GM12878 (cell line): ENCODE results near the gene MTX1. TPM values are rescaled to one million over a fixed set of nuclear protein-coding genes. Genes with fewer than 3 reads are reported as not detected.

Source experiments
- ATAC-seq: fragments of 200-7000 bp; cut with Tn5 transposase; 3 replicates; pipeline ENCODE4 v1.9.1; 2020; ENCODE audit warnings: mild to moderate bottlenecking, moderate library complexity
- BruUV-seq: library from RNA; stranded (reverse); fragments of 400-500 nt; replicated peaks from 2 replicates; lab custom pipeline; 2021; lab: Mats Ljungman, UMichigan
- CTCF ChIA-PET: fragments of 300-600 bp; sonication (Branson Sonifier 250); formaldehyde crosslinking; extraction: SDS; loops from one replicate; lab custom pipeline; 2021; ENCODE audit warnings: inconsistent platforms; lab: Yijun Ruan, JAX
- POLR2A ChIA-PET: fragments of 350-600 bp; formaldehyde crosslinking; extraction: SDS; loops from one replicate; lab custom pipeline; 2021; ENCODE audit warnings: inconsistent platforms; lab: Charles Lee
- RAD21 ChIA-PET: fragments of 300-600 bp; sonication (Branson Sonifier 250); formaldehyde crosslinking; loops from one replicate; lab custom pipeline; 2023; ENCODE audit warnings: antibody characterized with exemption; ENCODE audit not compliant: unreplicated experiment; lab: Charles Lee
- SMC1A ChIA-PET: fragments of 300-600 bp; sonication (Branson Sonifier 250); formaldehyde crosslinking; loops from one replicate; lab custom pipeline; 2023; ENCODE audit not compliant: unreplicated experiment, uncharacterized antibody; lab: Charles Lee
- DNase-seq: peaks from one replicate; pipeline ENCODE4 v3.0.0-alpha.2; 2011; ENCODE audit warnings: low read depth, low spot score
- FAIRE-seq: peaks from 3 replicates; lab custom pipeline; 2011; peaks lifted over from hg19 to GRCh38; lab: Jason Lieb, UNC
- H2AFZ ChIP-seq: 2 replicates; pipeline ENCODE4 v1.6.0; 2011; ENCODE audit warnings: low read depth, low read length, control low read depth; ENCODE audit not compliant: control insufficient read depth
- H3K27ac ChIP-seq: 2 replicates; pipeline ENCODE4 v1.5.1; 2011; ENCODE audit warnings: control low read depth; ENCODE audit not compliant: control insufficient read depth, insufficient read depth
- H3K27me3 ChIP-seq, 2 experiments: replicated peaks in 1 of 2; 2 replicates each; pipeline versions ENCODE4 v1.6.0 to v1.6.1; 2011; ENCODE audit warnings: low read length in 1 of 2; ENCODE audit not compliant: control insufficient read depth in 2 of 2, insufficient read depth in 2 of 2
- H3K36me3 ChIP-seq, 2 experiments: 2 replicates each; pipeline ENCODE4 v1.5.1; 2011; ENCODE audit warnings: low read length in 1 of 2; ENCODE audit not compliant: control insufficient read depth in 2 of 2, insufficient read depth in 2 of 2
- H3K4me1 ChIP-seq: 2 replicates; pipeline ENCODE4 v1.6.1; 2011; ENCODE audit warnings: mild to moderate bottlenecking, low read length, moderate library complexity, mixed read lengths; ENCODE audit not compliant: control insufficient read depth, insufficient read depth
- H3K4me2 ChIP-seq: 2 replicates; pipeline ENCODE4 v1.6.0; 2011; ENCODE audit warnings: control low read depth; ENCODE audit not compliant: control insufficient read depth, insufficient read depth
- H3K4me3 ChIP-seq: fragments of 200-600 bp; sonication (generic); 2 replicates; pipeline ENCODE4 v1.5.1; 2016
- H3K79me2 ChIP-seq: 2 replicates; pipeline ENCODE4 v1.6.0; 2011; ENCODE audit warnings: low read length; ENCODE audit not compliant: control insufficient read depth, insufficient read depth
- H3K9ac ChIP-seq: 2 replicates; pipeline ENCODE4 v1.8.0; 2011; ENCODE audit warnings: low read length, control low read depth, mixed read lengths; ENCODE audit not compliant: control insufficient read depth, insufficient read depth
- H3K9me3 ChIP-seq: replicated peaks from 3 replicates; pipeline ENCODE4 v1.5.1; 2011; ENCODE audit warnings: mild to moderate bottlenecking, low read length; ENCODE audit not compliant: control insufficient read depth, insufficient read depth
- H4K20me1 ChIP-seq: 2 replicates; pipeline ENCODE4 v1.6.0; 2011; ENCODE audit not compliant: control insufficient read depth, insufficient read depth
- BACH1 ChIP-seq: fragments of 450-650 bp; IDR thresholded peaks from 2 replicates; pipeline ENCODE4 v1.6.1; 2017; ENCODE audit warnings: mild to moderate bottlenecking, borderline replicate concordance
- DPF2 ChIP-seq: fragments of 450-650 bp; IDR thresholded peaks from 2 replicates; pipeline ENCODE4 v1.6.1; 2017; ENCODE audit warnings: mild to moderate bottlenecking
- HDAC6 ChIP-seq: fragments of 200-600 bp; sonication (generic); IDR thresholded peaks from one replicate; pipeline ENCODE4 v1.8.0; 2017; ENCODE audit warnings: antibody characterized with exemption; ENCODE audit not compliant: unreplicated experiment
- KLF5 ChIP-seq: fragments of 450-650 bp; IDR thresholded peaks from 2 replicates; pipeline ENCODE4 v1.6.1; 2014; ENCODE audit warnings: mild to moderate bottlenecking; ENCODE audit not compliant: partially characterized antibody
- MAX ChIP-seq: IDR thresholded peaks from 2 replicates; pipeline ENCODE4 v1.6.1; 2012; ENCODE audit warnings: low read depth, low read length, improper control_type of control experiment
- NFYA ChIP-seq: IDR thresholded peaks from 2 replicates; pipeline ENCODE4 v1.6.1; 2011; ENCODE audit warnings: low read depth, mild to moderate bottlenecking, low read length, improper control_type of control experiment, borderline replicate concordance
- NRF1 ChIP-seq: conservative IDR thresholded peaks from 2 replicates; pipeline ENCODE4 v1.6.1; 2011; ENCODE audit warnings: mild to moderate bottlenecking, low read depth, low read length, improper control_type of control experiment
- PBX3 ChIP-seq: IDR thresholded peaks from 2 replicates; pipeline ENCODE4 v1.6.1; 2011; ENCODE audit warnings: mild to moderate bottlenecking, low read depth, low read length, moderate library complexity; ENCODE audit not compliant: insufficient replicate concordance
- RELB ChIP-seq: fragments of 450-650 bp; IDR thresholded peaks from 2 replicates; pipeline ENCODE4 v1.6.1; 2017; ENCODE audit warnings: low read depth, mild to moderate bottlenecking, moderate library complexity
- RFX5 ChIP-seq: IDR thresholded peaks from 2 replicates; pipeline ENCODE4 v1.6.1; 2011; ENCODE audit warnings: low read depth, low read length, improper control_type of control experiment
- SIN3A ChIP-seq: IDR thresholded peaks from 2 replicates; pipeline ENCODE4 v1.6.1; 2012; ENCODE audit warnings: low read depth, low read length, improper control_type of control experiment
- SREBF2 ChIP-seq: IDR thresholded peaks from 2 replicates; pipeline ENCODE4 v1.6.1; 2012; ENCODE audit warnings: mild to moderate bottlenecking, low read length
- TCF7 ChIP-seq: IDR thresholded peaks from 2 replicates; pipeline ENCODE4 v1.6.1; 2014; ENCODE audit warnings: antibody characterized with exemption, borderline replicate concordance
- YY1 ChIP-seq: IDR thresholded peaks from 2 replicates; pipeline ENCODE4 v1.6.1; 2011; ENCODE audit warnings: low read depth, mild to moderate bottlenecking, low read length
- ZBTB33 ChIP-seq: fragments of 450-650 bp; IDR thresholded peaks from 2 replicates; pipeline ENCODE4 v1.6.1; 2017; ENCODE audit warnings: mild to moderate bottlenecking
- ZSCAN29 ChIP-seq: fragments of 450-650 bp; IDR thresholded peaks from 2 replicates; pipeline ENCODE4 v1.6.1; 2017; ENCODE audit warnings: mild to moderate bottlenecking, moderate library complexity
- WGBS: methylation state at CpG from one replicate; pipeline ENCODE4 v1.1.6; 2016; ENCODE audit warnings: low lambda C conversion rate; ENCODE audit not compliant: insufficient replicate concordance, insufficient coverage; ENCODE audit errors: missing lambda C conversion rate; 5-methylcytosine and 5-hydroxymethylcytosine counted together
- in situ Hi-C: fragments of 300-500 bp; cut with MboI; formaldehyde crosslinking; loops from 9 replicates; pipeline ENCODE4 v1.14.3; 2018; ENCODE audit warnings: mixed read lengths
- intact Hi-C: fragments of 100-400 bp; cut with micrococcal nuclease; formaldehyde crosslinking; loops from one replicate; pipeline ENCODE4 v1.14.2; 2022; ENCODE audit not compliant: unreplicated experiment
- polyA plus RNA-seq, 11 experiments: library from polyadenylated mRNA; depleted of rRNA in 4 of 11; unstranded in 6 of 11; stranded (reverse) in 5 of 11; fragments of >200 nt; fragmentation: Nextera tagmentation in 4 of 11; fragmentation: Illumina TruSeq in 1 of 11; extraction: Ambion mirVana in 4 of 11; extraction: Trizol in 1 of 11; gene quantifications; 1 replicate in 1 of 11; 2 replicates in 10 of 11; pipeline versions ENCODE4 v1.2.1 to v1.2.3, GENCODE V29; 2011 to 2016; ENCODE audit warnings: inconsistent platforms in 2 of 11, missing spikeins in 2 of 11, low read depth in 1 of 11
- total RNA-seq, 4 experiments: library from RNA; depleted of rRNA in 3 of 4; stranded (reverse); fragments of >200 nt in 3 of 4; fragmentation: Illumina TruSeq in 1 of 4; extraction: Trizol in 1 of 4; gene quantifications; 2 replicates each; pipeline versions ENCODE4 v1.2.1 to v1.2.3, GENCODE V29; 2013 to 2021

The MTX1 gene
- total and polyA plus RNA-seq, 10 of the 15 experiments (the other 5 are each of a cell fraction or from before 2014, with no cell fraction given) = 15.8 to 92.0 (median 49.1) TPM

- TF ChIP-seq NRF1 (no peak), DPF2 (no peak), SREBF2 (no peak), YY1 (no peak)
- TF ChIP-seq, all 136 proteins: peak for 0
Observed at GRCh38 chr1:155182052-155182550, 26.4 kb upstream of the MTX1 start (continued).

- no peak for DNase-seq
- Histone ChIP-seq H3K9me3 (no peaks in the 10 kb centered on the region), H3K27me3 (no peaks in the 10 kb centered on the region), H3K4me3 (no peak overlapping the region), H4K20me1 (no peaks in the 10 kb centered on the region), H3K79me2 (no peaks in the 10 kb centered on the region), H3K36me3 (no peaks in the 10 kb centered on the region), H3K27ac (no peak overlapping the region), H3K4me2 (no peak overlapping the region), H3K4me1 (peaks cover 21% of the 10 kb centered on the region), H2AFZ (no peak overlapping the region), H3K9ac (no peak overlapping the region)
- ChIA-PET SMC1A (no interaction called here), POLR2A (interaction anchor here (0.5 to 2.8 kb wide), 2 partner anchors 10 to 48 kb away, joined by 3 to 23 read pairs; no protein-coding TSS in a partner anchor), RAD21 (interaction anchor here (1.9 kb wide), 1 partner anchor 23 kb away, joined by 6 read pairs; no protein-coding TSS in a partner anchor), CTCF (interaction anchor here (0.6 to 2.9 kb wide), 3 partner anchors 10 to 754 kb away, joined by 3 to 63 read pairs (median 41); partner anchors contain the start of genes KRTCAP2 and TRIM46)
- in situ Hi-C loops = no loop called here
- no TSS peak for BruUV-seq
- ATAC-seq = no peak
- 80% methylated on average over 20 of the region's 20 CpGs for WGBS
- intact Hi-C loops = no loop called here
- FAIRE-seq = no peak
- TF ChIP-seq NFYA (no peak), RELB (no peak), KLF5 (no peak), ZSCAN29 (no peak), HDAC6 (no peak), PBX3 (no peak), BACH1 (no peak), MAX (no peak), ZBTB33 (no peak), RFX5 (no peak), TCF7 (no peak), SIN3A (no peak)
Observed at GRCh38 chr1:155183775-155184221, 24.7 kb upstream of the MTX1 start.
